IMR-90 (cell line): ENCODE data around the gene KCNT1.

Experiments used
- CEBPB ChIP-seq: IDR thresholded peaks from 2 replicates; pipeline ENCODE4 v1.6.1; 2012; ENCODE audit warnings: low read depth, low read length, improper control_type of control experiment
- CHD1 ChIP-seq: IDR thresholded peaks from 2 replicates; pipeline ENCODE4 v1.6.1; 2012; ENCODE audit warnings: low read depth, low read length, improper control_type of control experiment
- CTCF ChIP-seq: conservative IDR thresholded peaks from 2 replicates; pipeline ENCODE4 v1.5.1; 2012; ENCODE audit warnings: mild to moderate bottlenecking, low read depth, low read length, improper control_type of control experiment
- ELK1 ChIP-seq: fragments of 150-350 bp; IDR thresholded peaks from 2 replicates; pipeline ENCODE4 v1.6.1; 2016; ENCODE audit warnings: low read depth, mild to moderate bottlenecking, low read length, moderate library complexity, borderline replicate concordance
- MAFK ChIP-seq: IDR thresholded peaks from 2 replicates; pipeline ENCODE4 v1.6.1; 2012; ENCODE audit warnings: low read depth, low read length, improper control_type of control experiment
- MXI1 ChIP-seq: IDR thresholded peaks from 2 replicates; pipeline ENCODE4 v1.6.1; 2012; ENCODE audit warnings: low read depth, mild to moderate bottlenecking, low read length, moderate library complexity, borderline replicate concordance
- POLR2A ChIP-seq: IDR thresholded peaks from 2 replicates; pipeline ENCODE4 v1.6.1; 2012; ENCODE audit warnings: mild to moderate bottlenecking, low read depth, low read length
- RAD21 ChIP-seq: IDR thresholded peaks from 2 replicates; pipeline ENCODE4 v1.6.1; 2012; ENCODE audit warnings: low read length, improper control_type of control experiment
- RCOR1 ChIP-seq: IDR thresholded peaks from 2 replicates; pipeline ENCODE4 v1.6.1; 2012; ENCODE audit warnings: mild to moderate bottlenecking, low read length, improper control_type of control experiment; ENCODE audit not compliant: insufficient replicate concordance
- RFX5 ChIP-seq: IDR thresholded peaks from 2 replicates; pipeline ENCODE4 v1.8.0; 2012; ENCODE audit warnings: low read depth, mild to moderate bottlenecking, low read length, moderate library complexity
- SMC3 ChIP-seq: fragments of 150-350 bp; IDR thresholded peaks from 2 replicates; pipeline ENCODE4 v1.6.1; 2016; ENCODE audit warnings: low read depth, mild to moderate bottlenecking, antibody characterized with exemption, low read length, moderate library complexity
- USF2 ChIP-seq: fragments of 150-350 bp; IDR thresholded peaks from 2 replicates; pipeline ENCODE4 v1.6.1; 2017; ENCODE audit warnings: mild to moderate bottlenecking, antibody characterized with exemption, low read length, low read depth

GRCh38 chr9:135827301-135827700, 125.3 kb downstream of the KCNT1 start:
- TF ChIP-seq CTCF: no peak
- no peak for TF ChIP-seq USF2
- no peak for TF ChIP-seq CEBPB
- TF ChIP-seq RAD21: no peak
- no peak for TF ChIP-seq MAFK
- no peak for TF ChIP-seq POLR2A
- no peak for TF ChIP-seq CHD1
- no peak for TF ChIP-seq ELK1
- no peak for TF ChIP-seq RCOR1
- TF ChIP-seq MXI1: no peak
- TF ChIP-seq RFX5: no peak
- TF ChIP-seq SMC3: no peak
